Epithelial cell of esophagus (primary cell): ENCODE results near the gene DMWD.

ENCODE experiments used
- DNase-seq: peaks from one replicate; pipeline ENCODE4 v3.0.0; 2010; ENCODE audit warnings: low read depth
- H3K4me3 ChIP-seq: 2 replicates; pipeline ENCODE4 v1.5.1; 2011; ENCODE audit warnings: mild to moderate bottlenecking, low read length, control low read depth
- CTCF ChIP-seq: IDR thresholded peaks from 2 replicates; pipeline ENCODE4 v1.5.1; 2011; ENCODE audit warnings: low read depth, mild to moderate bottlenecking, low read length, control low read depth, inconsistent platforms; ENCODE audit not compliant: insufficient read depth; ENCODE audit errors: missing control alignments

DMWD gene

GRCh38 chr19:45785781-45786532 is 6.7 kb downstream of the DMWD start:
- DNase-seq, result no peak
- no peak for TF ChIP-seq CTCF
- H3K4me3 ChIP-seq, result no peak overlapping the region

- no peak for TF ChIP-seq CTCF
- no peak for DNase-seq
- no peak overlapping the region for H3K4me3 ChIP-seq
Observed at GRCh38 chr19:45785097-45785496, 7.5 kb downstream of the DMWD start.

- no peak for TF ChIP-seq CTCF
- H3K4me3 ChIP-seq, result no peak overlapping the region
- DNase-seq, result no peak
Observed at GRCh38 chr19:45784096-45784495, 8.5 kb downstream of the DMWD start.

GRCh38 chr19:45782820-45783785 is 9.5 kb downstream of the DMWD start:
- no peak overlapping the region for H3K4me3 ChIP-seq
- peak; percentile 29 for DNase-seq

GRCh38 chr19:45782162-45782691 is 10.4 kb downstream of the DMWD start, which contains the start of gene DMPK:
TSS of gene DMPK (minus strand) at chr19:45782490. CDS start at chr19:45782352, 138 bp downstream.
- no peak for TF ChIP-seq CTCF
- H3K4me3 ChIP-seq, result no peak within 1 kb of the TSS
- DNase-seq, result peak; percentile 48

More at GRCh38 chr19:45782820-45783785, 9.5 kb downstream of the DMWD start:
- no peak for TF ChIP-seq CTCF

GRCh38 chr19:45781214-45782161 is 11.2 kb downstream of the DMWD start:
- peak; percentile 73 for DNase-seq
- no peak overlapping the region for H3K4me3 ChIP-seq
- no peak for TF ChIP-seq CTCF
